ENCODE results near the gene ORC2. TPM values are rescaled to one million over a fixed set of nuclear protein-coding genes. Genes with fewer than 3 reads are reported as not detected.
"Not testable (repeated sequence)": the region's sequence is repeated elsewhere in the genome, so short reads cannot be mapped to it uniquely, and the experiment has no call there.

Gene ORC2
- 25.2 TPM for polyA plus RNA-seq (2013, experiment 1 of 2)
- 24.4 TPM for polyA plus RNA-seq (2013, experiment 2 of 2)

DNA sequence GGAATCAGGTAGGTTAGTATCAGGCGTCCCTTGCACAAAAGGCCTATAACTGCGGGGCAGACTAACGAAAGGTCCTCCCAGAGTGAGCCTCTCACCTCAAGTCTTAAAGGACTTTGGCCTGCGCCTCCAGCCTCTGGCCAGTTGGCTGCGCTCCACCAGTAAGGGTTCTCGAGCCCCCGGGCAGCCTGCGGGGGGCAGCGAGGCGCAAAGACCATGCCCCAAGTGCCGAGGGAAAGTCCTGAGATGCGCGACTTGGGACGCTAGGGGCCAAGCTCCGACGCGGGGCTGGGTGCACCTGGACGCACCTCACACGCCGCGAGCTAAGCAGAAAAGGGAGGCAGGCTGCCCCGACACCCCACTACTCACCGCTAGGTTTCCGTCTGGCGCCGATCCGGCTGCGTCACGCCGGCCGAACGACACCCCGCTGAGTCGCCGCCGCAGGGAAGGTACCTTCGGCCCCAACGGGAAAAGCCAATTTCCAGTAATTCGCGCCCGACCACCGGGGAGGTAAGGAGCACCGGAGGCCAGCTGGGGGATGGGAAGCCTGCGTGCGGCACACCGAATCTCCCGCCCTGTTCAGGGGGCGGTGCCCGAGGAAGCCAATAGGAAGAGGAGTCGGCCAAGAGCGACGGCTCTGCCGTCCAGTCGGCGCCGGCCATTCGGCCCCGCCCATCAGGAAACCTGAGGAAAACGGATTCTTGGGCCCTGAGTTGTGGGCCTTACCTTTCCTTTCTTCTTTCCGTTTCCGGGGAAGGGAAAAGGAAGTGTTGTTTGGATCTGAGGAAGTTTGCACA lies at the start of gene ORC2:
TSS of gene ORC2 (minus strand) at position 537 of the 794 bp plus-strand sequence. CDS start 5,537 bp downstream, outside the sequence.
- Histone ChIP-seq H3K9me3 (ENCODE audit: control insufficient read depth, low read length) (no peaks in the 10 kb centered on the region), H3K36me3 (ENCODE audit: control insufficient read depth, insufficient read depth, low read length) (peaks cover 17% of the 10 kb centered on the region), H3K4me1 (ENCODE audit: control insufficient read depth, insufficient read depth, low read length, poor library complexity, severe bottlenecking) (peaks cover 7% of the 10 kb centered on the region), H3K4me3 (ENCODE audit: extremely low read depth, insufficient read depth, low read length, poor library complexity, severe bottlenecking) (peak within 1 kb of the TSS; percentile 78), H3K27ac (ENCODE audit: low read depth, low read length, severe bottlenecking) (peak within 1 kb of the TSS; percentile 86)
- 0 to 1% methylated on average over 31 to 46 of the region's 61 CpGs for WGBS, 2 experiments (ENCODE audit: insufficient coverage in 2 of 2)

DNA sequence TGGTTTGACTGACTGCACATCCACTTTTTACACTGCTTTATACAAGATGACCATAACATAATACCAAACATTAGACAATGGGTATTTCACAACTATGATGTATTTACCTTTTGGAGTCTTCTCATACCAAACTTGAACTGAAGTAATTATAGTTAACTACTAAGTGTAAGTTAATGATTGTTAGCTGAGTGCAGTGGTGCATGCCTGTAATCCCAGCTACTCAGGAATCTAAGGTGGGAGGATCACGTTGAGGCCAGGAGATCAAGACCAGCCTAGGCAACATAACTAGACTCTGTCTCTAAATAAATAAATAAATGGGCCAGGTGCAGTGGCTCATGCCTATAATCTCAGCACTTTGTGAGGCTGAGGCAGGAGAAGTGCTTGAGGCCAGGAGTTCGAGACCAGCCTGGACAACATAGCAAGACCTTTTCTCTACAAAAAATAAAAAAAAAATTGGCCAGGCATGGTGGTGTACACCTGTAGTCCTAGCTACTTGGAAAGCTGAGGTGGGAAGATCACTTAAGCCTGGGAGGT lies 44.9 kb upstream of the ORC2 start:
- H3K27ac ChIP-seq (ENCODE audit: low read depth, low read length, severe bottlenecking): no peak overlapping the region
- no peak overlapping the region for H3K4me3 ChIP-seq (ENCODE audit: extremely low read depth, insufficient read depth, low read length, poor library complexity, severe bottlenecking)
- WGBS, 2 experiments (ENCODE audit: insufficient coverage in 2 of 2): 83% methylated on average over 1 of the region's 2 CpGs; no CpG with 5 or more reads in 1 of the 2 experiments
- H3K4me1 ChIP-seq (ENCODE audit: control insufficient read depth, insufficient read depth, low read length, poor library complexity, severe bottlenecking): no peaks in the 10 kb centered on the region
- H3K36me3 ChIP-seq (ENCODE audit: control insufficient read depth, insufficient read depth, low read length): peaks cover 43% of the 10 kb centered on the region
- H3K9me3 ChIP-seq (ENCODE audit: control insufficient read depth, low read length): no peaks in the 10 kb centered on the region

DNA sequence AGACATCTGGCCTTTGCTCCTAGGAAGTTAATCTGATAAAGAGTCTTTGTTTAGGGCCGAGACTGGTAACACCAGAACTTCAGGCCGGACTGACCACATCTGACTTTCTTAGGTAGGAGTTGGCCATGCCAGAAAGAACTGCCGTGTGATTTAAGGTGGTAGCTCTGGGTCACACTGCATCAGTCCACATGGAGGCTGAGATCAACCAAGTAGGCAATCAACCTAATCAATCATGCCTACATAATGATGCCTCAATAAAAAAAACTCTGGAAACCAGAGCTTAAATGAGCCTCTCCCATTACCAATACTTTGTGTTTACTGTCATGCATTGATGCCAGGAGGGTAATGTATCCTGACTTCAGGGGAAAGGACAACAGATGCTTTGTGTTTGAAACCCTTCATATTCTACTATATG lies 44.1 kb upstream of the ORC2 start:
- no peaks in the 10 kb centered on the region for H3K9me3 ChIP-seq (ENCODE audit: control insufficient read depth, low read length)
- H3K4me1 ChIP-seq (ENCODE audit: control insufficient read depth, insufficient read depth, low read length, poor library complexity, severe bottlenecking): no peaks in the 10 kb centered on the region
- WGBS, 2 experiments (ENCODE audit: insufficient coverage in 2 of 2): 90 to 100% methylated on average over 1 to 2 of the region's 3 CpGs
- no peak overlapping the region for H3K4me3 ChIP-seq (ENCODE audit: extremely low read depth, insufficient read depth, low read length, poor library complexity, severe bottlenecking)
- H3K36me3 ChIP-seq (ENCODE audit: control insufficient read depth, insufficient read depth, low read length): peaks cover 48% of the 10 kb centered on the region
- no peak overlapping the region for H3K27ac ChIP-seq (ENCODE audit: low read depth, low read length, severe bottlenecking)

DNA sequence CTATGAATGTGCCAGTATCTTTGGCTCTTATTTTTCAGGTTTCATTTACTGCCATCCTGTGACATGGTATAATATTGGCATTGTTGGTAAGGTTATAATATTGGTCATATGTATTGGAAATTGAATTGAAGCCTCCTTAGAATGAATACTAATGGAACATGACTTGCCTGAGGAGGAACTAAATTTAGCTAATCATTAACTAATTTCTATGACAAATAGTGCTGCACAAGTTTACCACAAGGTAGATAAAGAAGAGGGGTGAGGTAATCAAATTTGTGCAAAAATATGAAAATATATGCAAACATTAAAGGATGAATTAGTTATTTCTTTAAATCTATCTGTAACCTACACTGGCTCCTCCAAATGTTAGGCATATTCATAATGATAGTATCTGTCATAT lies 43.2 kb upstream of the ORC2 start:
- Histone ChIP-seq H3K36me3 (ENCODE audit: control insufficient read depth, insufficient read depth, low read length) (peaks cover 50% of the 10 kb centered on the region), H3K9me3 (ENCODE audit: control insufficient read depth, low read length) (no peaks in the 10 kb centered on the region), H3K27ac (ENCODE audit: low read depth, low read length, severe bottlenecking) (no peak overlapping the region)

DNA sequence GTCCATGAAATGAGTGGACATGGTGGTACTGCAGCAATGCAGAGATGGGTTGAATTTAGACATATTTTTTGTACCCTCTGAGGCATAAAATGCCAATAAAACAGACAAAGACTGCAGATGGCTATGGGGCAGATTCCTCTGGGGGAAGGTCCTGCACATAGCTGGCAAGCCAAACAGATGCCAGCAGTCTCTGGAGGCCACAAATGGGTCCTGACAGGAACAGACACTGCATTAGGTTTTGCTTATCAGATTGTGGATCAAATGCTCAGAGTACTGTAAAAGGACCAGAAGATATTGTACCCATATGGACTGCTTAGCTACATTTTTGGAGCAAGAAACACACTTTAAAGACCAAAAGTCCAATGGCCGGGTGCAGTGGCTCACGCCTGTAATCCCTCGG lies 40.9 kb upstream of the ORC2 start:
- Histone ChIP-seq H3K9me3 (ENCODE audit: control insufficient read depth, low read length) (no peaks in the 10 kb centered on the region), H3K4me1 (ENCODE audit: control insufficient read depth, insufficient read depth, low read length, poor library complexity, severe bottlenecking) (no peaks in the 10 kb centered on the region), H3K4me3 (ENCODE audit: extremely low read depth, insufficient read depth, low read length, poor library complexity, severe bottlenecking) (no peak overlapping the region), H3K36me3 (ENCODE audit: control insufficient read depth, insufficient read depth, low read length) (peaks cover 50% of the 10 kb centered on the region), H3K27ac (ENCODE audit: low read depth, low read length, severe bottlenecking) (no peak overlapping the region)
- 75 to 89% methylated on average over 2 to 3 of the region's 3 CpGs for WGBS, 2 experiments (ENCODE audit: insufficient coverage in 2 of 2)

More for the DNA sequence above, 43.2 kb upstream of the ORC2 start:
- H3K4me1 ChIP-seq (ENCODE audit: control insufficient read depth, insufficient read depth, low read length, poor library complexity, severe bottlenecking): no peaks in the 10 kb centered on the region
- H3K4me3 ChIP-seq (ENCODE audit: extremely low read depth, insufficient read depth, low read length, poor library complexity, severe bottlenecking): no peak overlapping the region

DNA sequence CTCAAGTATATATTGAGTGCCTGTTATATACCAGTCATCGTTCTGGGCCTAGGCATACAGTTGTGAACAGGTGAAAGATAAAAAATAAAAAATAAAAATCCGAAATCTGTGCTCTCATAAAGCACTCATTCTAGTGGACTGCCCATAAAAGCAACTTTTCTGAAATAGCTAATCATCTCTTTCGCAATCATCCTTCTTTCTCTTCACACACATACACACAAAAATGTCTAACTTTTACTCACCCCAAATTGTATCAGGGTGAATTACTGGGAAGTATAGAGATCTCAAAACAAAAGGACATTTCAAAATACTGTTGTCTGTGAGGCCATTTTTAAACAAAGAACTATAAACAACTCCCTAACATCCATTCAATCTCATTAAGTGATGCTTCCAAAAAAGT lies 29.6 kb upstream of the ORC2 start:
- Histone ChIP-seq H3K4me3 (ENCODE audit: extremely low read depth, insufficient read depth, low read length, poor library complexity, severe bottlenecking) (no peak overlapping the region), H3K27ac (ENCODE audit: low read depth, low read length, severe bottlenecking) (no peak overlapping the region), H3K4me1 (ENCODE audit: control insufficient read depth, insufficient read depth, low read length, poor library complexity, severe bottlenecking) (no peaks in the 10 kb centered on the region), H3K9me3 (ENCODE audit: control insufficient read depth, low read length) (no peaks in the 10 kb centered on the region), H3K36me3 (ENCODE audit: control insufficient read depth, insufficient read depth, low read length) (peaks cover 71% of the 10 kb centered on the region)
- WGBS, 2 experiments (ENCODE audit: insufficient coverage in 2 of 2): 92% methylated on average over 2 of the region's 3 CpGs; no CpG with 5 or more reads in 1 of the 2 experiments

DNA sequence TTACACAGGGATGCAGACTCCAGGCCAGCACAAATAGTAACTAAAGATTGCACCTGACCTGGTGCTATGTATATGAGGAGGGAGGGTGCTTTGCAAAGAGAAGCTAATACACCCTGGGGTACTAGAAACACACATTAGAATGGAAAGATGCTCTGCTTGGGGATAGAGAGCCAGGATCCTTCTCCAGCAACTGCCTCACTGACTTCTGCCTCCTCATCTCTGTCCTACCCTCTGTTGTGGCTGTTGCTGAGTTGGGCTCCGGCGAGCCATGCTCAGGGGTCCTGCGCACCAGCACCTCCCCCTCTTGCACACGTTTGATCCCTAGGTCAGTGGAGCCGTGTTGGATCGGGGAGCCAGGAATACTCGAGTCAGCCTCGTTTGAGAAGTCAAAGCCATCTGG lies 23.7 kb upstream of the ORC2 start:
- Histone ChIP-seq H3K27ac (ENCODE audit: low read depth, low read length, severe bottlenecking) (no peak overlapping the region), H3K36me3 (ENCODE audit: control insufficient read depth, insufficient read depth, low read length) (peaks cover 51% of the 10 kb centered on the region), H3K4me3 (ENCODE audit: extremely low read depth, insufficient read depth, low read length, poor library complexity, severe bottlenecking) (no peak overlapping the region), H3K4me1 (ENCODE audit: control insufficient read depth, insufficient read depth, low read length, poor library complexity, severe bottlenecking) (no peaks in the 10 kb centered on the region), H3K9me3 (ENCODE audit: control insufficient read depth, low read length) (no peaks in the 10 kb centered on the region)
- WGBS, 2 experiments (ENCODE audit: insufficient coverage in 2 of 2): 93 to 94% methylated on average over 6 to 8 of the region's 8 CpGs

DNA sequence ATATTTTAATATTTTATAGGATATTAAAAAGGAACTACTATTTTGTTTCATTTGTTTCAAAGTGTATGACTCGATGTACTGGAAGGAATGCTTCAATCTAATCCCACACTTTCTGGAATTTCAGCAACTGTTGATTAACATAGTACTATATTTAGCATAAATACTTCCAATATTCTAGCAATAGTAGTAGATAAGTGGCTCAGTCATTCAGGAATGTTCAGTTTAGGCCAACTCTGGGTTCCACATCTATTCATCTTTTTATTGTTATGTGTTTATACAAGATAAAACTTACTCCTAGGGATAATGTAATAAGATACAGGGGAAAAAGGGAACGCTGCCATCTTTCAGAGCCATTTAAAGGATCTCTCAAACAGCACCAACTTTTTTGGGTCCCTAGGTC lies 22.3 kb upstream of the ORC2 start:
- no peaks in the 10 kb centered on the region for H3K9me3 ChIP-seq (ENCODE audit: control insufficient read depth, low read length)
- H3K27ac ChIP-seq (ENCODE audit: low read depth, low read length, severe bottlenecking): no peak overlapping the region
- H3K4me1 ChIP-seq (ENCODE audit: control insufficient read depth, insufficient read depth, low read length, poor library complexity, severe bottlenecking): no peaks in the 10 kb centered on the region
- H3K4me3 ChIP-seq (ENCODE audit: extremely low read depth, insufficient read depth, low read length, poor library complexity, severe bottlenecking): no peak overlapping the region
- WGBS, 2 experiments (ENCODE audit: insufficient coverage in 2 of 2): no CpG with 5 or more reads among the region's 2 CpGs
- peaks cover 48% of the 10 kb centered on the region for H3K36me3 ChIP-seq (ENCODE audit: control insufficient read depth, insufficient read depth, low read length)

DNA sequence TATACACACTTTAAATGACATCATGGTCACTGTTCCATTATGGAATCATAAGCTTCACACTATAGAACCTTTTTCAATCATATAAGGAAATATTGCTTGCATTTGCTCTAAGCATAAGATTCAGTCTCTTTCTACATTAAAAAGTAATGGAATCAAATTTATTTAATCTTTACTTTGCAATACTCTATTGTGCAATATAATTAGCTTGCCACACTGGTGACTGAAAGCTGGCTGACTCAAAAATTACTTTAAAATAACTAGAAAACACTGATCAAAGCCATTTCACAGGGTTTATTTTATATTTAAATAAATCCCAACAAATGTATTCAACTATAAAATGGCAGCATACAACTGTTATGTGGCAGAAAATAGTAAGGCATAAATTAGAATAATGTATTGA lies 13.2 kb upstream of the ORC2 start:
- no peak overlapping the region for H3K27ac ChIP-seq (ENCODE audit: low read depth, low read length, severe bottlenecking)
- no peak overlapping the region for H3K4me3 ChIP-seq (ENCODE audit: extremely low read depth, insufficient read depth, low read length, poor library complexity, severe bottlenecking)
- no peaks in the 10 kb centered on the region for H3K9me3 ChIP-seq (ENCODE audit: control insufficient read depth, low read length)
- H3K36me3 ChIP-seq (ENCODE audit: control insufficient read depth, insufficient read depth, low read length): peaks cover 16% of the 10 kb centered on the region
- no peaks in the 10 kb centered on the region for H3K4me1 ChIP-seq (ENCODE audit: control insufficient read depth, insufficient read depth, low read length, poor library complexity, severe bottlenecking)

DNA sequence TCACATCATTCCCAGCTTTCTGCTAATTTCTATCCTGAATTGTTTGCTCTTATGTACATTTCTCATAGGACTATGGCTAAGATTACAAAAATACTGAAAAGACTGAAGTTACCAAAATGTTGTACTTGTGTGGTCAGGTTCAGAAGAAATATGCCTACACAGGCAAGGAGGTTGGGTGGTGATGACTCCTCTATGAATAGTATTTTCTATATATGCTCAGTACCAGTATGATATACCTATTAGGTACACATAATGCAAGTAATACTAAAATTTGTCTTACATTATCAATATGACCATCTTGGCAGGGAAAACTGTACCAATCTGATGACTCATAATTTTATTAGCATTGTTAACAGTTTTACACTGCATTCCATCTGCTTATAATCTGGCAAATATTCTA lies 12.2 kb upstream of the ORC2 start:
- H3K9me3 ChIP-seq (ENCODE audit: control insufficient read depth, low read length): no peaks in the 10 kb centered on the region
- H3K4me1 ChIP-seq (ENCODE audit: control insufficient read depth, insufficient read depth, low read length, poor library complexity, severe bottlenecking): no peaks in the 10 kb centered on the region
- no peak overlapping the region for H3K4me3 ChIP-seq (ENCODE audit: extremely low read depth, insufficient read depth, low read length, poor library complexity, severe bottlenecking)
- peaks cover 6% of the 10 kb centered on the region for H3K36me3 ChIP-seq (ENCODE audit: control insufficient read depth, insufficient read depth, low read length)
- no peak overlapping the region for H3K27ac ChIP-seq (ENCODE audit: low read depth, low read length, severe bottlenecking)

DNA sequence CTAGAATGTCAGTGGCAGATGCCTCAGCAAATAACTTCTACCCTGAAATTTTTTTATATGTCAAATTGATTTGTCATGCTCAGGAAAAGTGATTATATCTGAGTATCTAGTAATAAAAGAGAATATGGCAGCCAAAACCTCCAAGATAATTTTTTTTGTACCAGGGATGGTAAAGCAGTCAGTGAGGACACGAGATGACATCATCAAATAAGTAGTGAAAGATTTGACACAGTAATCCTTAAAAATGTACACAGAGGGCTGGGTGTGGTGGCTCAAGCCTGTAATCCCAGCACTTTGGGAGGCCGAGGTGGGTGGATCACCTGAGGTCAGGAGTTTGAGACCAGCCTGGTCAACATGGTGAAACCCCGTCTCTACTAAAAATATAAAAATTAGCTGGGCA lies 6.6 kb upstream of the ORC2 start:
- H3K4me1 ChIP-seq (ENCODE audit: control insufficient read depth, insufficient read depth, low read length, poor library complexity, severe bottlenecking); H3K9me3 ChIP-seq (ENCODE audit: control insufficient read depth, low read length); H3K27ac ChIP-seq (ENCODE audit: low read depth, low read length, severe bottlenecking); H3K4me3 ChIP-seq (ENCODE audit: extremely low read depth, insufficient read depth, low read length, poor library complexity, severe bottlenecking); H3K36me3 ChIP-seq (ENCODE audit: control insufficient read depth, insufficient read depth, low read length): not testable (repeated sequence)
- 90% methylated on average over 2 of the region's 3 CpGs; no CpG with 5 or more reads in 1 of the 2 experiments for WGBS, 2 experiments (ENCODE audit: insufficient coverage in 2 of 2)

Data from mesodermal cell (in vitro differentiated cells).